HG03354 (cell line): ENCODE measurements around the gene TNRC18.

ENCODE experiments used
- ATAC-seq: cut with Tn5 transposase; IDR thresholded peaks from one replicate; pipeline ENCODE4 v1.9.1; 2021; ENCODE audit warnings: mild to moderate bottlenecking; ENCODE audit not compliant: unreplicated experiment, poor library complexity, severe bottlenecking

TNRC18 gene

GRCh38 chr7:5451391-5451790 lies 27.8 kb upstream of the TNRC18 start:
- ATAC-seq: no peak

GRCh38 chr7:5450549-5451327 lies 27.1 kb upstream of the TNRC18 start:
- no peak for ATAC-seq

GRCh38 chr7:5448378-5449037 lies 24.9 kb upstream of the TNRC18 start:
- no peak for ATAC-seq

- ATAC-seq: no peak
Measured at GRCh38 chr7:5445981-5446594, 22.5 kb upstream of the TNRC18 start.

GRCh38 chr7:5443678-5444077 lies 20.0 kb upstream of the TNRC18 start:
- no peak for ATAC-seq

GRCh38 chr7:5442757-5443305 lies 19.2 kb upstream of the TNRC18 start:
- ATAC-seq: no peak

GRCh38 chr7:5441840-5442503 lies 18.3 kb upstream of the TNRC18 start:
- no peak for ATAC-seq

GRCh38 chr7:5439572-5440496 lies 16.2 kb upstream of the TNRC18 start:
- ATAC-seq: no peak

- ATAC-seq: no peak
Measured at GRCh38 chr7:5439209-5439571, 15.6 kb upstream of the TNRC18 start.

GRCh38 chr7:5437987-5438386 lies 14.4 kb upstream of the TNRC18 start:
- ATAC-seq: no peak

GRCh38 chr7:5437348-5437892 lies 13.8 kb upstream of the TNRC18 start:
- ATAC-seq: no peak

- ATAC-seq: no peak
Measured at GRCh38 chr7:5436003-5436678, 12.5 kb upstream of the TNRC18 start.

- ATAC-seq: no peak
Measured at GRCh38 chr7:5435291-5436002, 11.8 kb upstream of the TNRC18 start.

GRCh38 chr7:5433181-5433580 lies 9.5 kb upstream of the TNRC18 start:
- ATAC-seq: no peak

GRCh38 chr7:5432691-5433090 lies 9.1 kb upstream of the TNRC18 start:
- no peak for ATAC-seq

- no peak for ATAC-seq
Measured at GRCh38 chr7:5431560-5432015, 8.0 kb upstream of the TNRC18 start.

- no peak for ATAC-seq
Measured at GRCh38 chr7:5430612-5430947, 6.9 kb upstream of the TNRC18 start.
